IPS DF 4.7 (cell line): ENCODE measurements around the gene C1QL1.

Experiments
- DNase-seq: peaks from one replicate; pipeline ENCODE4 v3.0.0-alpha.2; 2013; ENCODE audit warnings: low spot score; ENCODE audit errors: extremely low read depth

C1QL1 gene

GRCh38 chr17:44989552-44990138 is 21.5 kb upstream of the C1QL1 start:
- no peak for DNase-seq

- no peak for DNase-seq
These were observed 20.2 kb upstream of the C1QL1 start for GRCh38 chr17:44988044-44988942.

- DNase-seq, result no peak
These were observed 15.5 kb upstream of the C1QL1 start for GRCh38 chr17:44983563-44983962.

GRCh38 chr17:44982113-44982702 is 14.1 kb upstream of the C1QL1 start:
- no peak for DNase-seq

- DNase-seq, result no peak
These were observed 13.3 kb upstream of the C1QL1 start for GRCh38 chr17:44981221-44981968.

GRCh38 chr17:44979426-44979995 is 11.4 kb upstream of the C1QL1 start:
- no peak for DNase-seq

- DNase-seq, result no peak
These were observed 10.7 kb upstream of the C1QL1 start for GRCh38 chr17:44978807-44979206.

- no peak for DNase-seq
These were observed 9.9 kb upstream of the C1QL1 start for GRCh38 chr17:44977814-44978550.

GRCh38 chr17:44977065-44977464 is 9.0 kb upstream of the C1QL1 start:
- DNase-seq, result no peak

GRCh38 chr17:44976206-44976605 is 8.1 kb upstream of the C1QL1 start:
- no peak for DNase-seq

GRCh38 chr17:44972953-44973352 is 4.8 kb upstream of the C1QL1 start:
- DNase-seq, result no peak

- no peak for DNase-seq
These were observed 3.8 kb upstream of the C1QL1 start for GRCh38 chr17:44971776-44972483.

- DNase-seq, result no peak
These were observed 2.1 kb upstream of the C1QL1 start for GRCh38 chr17:44970136-44970741.

- DNase-seq, result no peak
These were observed 1.2 kb upstream of the C1QL1 start for GRCh38 chr17:44969144-44969780.

GRCh38 chr17:44967907-44968224 is 237 bp downstream of the C1QL1 start:
- DNase-seq, result no peak

GRCh38 chr17:44967026-44967906 is 837 bp downstream of the C1QL1 start:
- no peak for DNase-seq

GRCh38 chr17:44966348-44967025 is 1.6 kb downstream of the C1QL1 start:
- no peak for DNase-seq
